OCI-LY3 (cell line): ENCODE results near the gene ANP32D.

ENCODE experiments used
- H2AFZ ChIP-seq: fragments of 200-600, 300-600 bp; shearing (Covaris generic); 2 replicates; pipeline ENCODE4 v1.6.0; 2014; ENCODE audit warnings: antibody characterized with exemption, low read depth, low read length
- H3K27ac ChIP-seq: fragments of 200-600, 300-600 bp; sonication (generic); 2 replicates; pipeline ENCODE4 v1.5.1; 2014; ENCODE audit warnings: mild to moderate bottlenecking, low read length, moderate library complexity, mixed read lengths
- H3K27me3 ChIP-seq: fragments of 200-600, 300-600 bp; sonication (generic); 2 replicates; pipeline ENCODE4 v1.6.1; 2014; ENCODE audit warnings: low read depth, low read length, mixed read lengths
- H3K36me3 ChIP-seq: fragments of 200-600, 300-600 bp; sonication (generic); replicated peaks from 2 replicates; pipeline ENCODE3; 2014; ENCODE audit warnings: low read depth, low read length, mixed read lengths
- H3K4me1 ChIP-seq: fragments of 300-600, 200-600 bp; sonication (generic); 2 replicates; pipeline ENCODE4 v1.6.1; 2014; ENCODE audit warnings: low read length, mixed read lengths
- H3K4me2 ChIP-seq: fragments of 200-600, 300-600 bp; sonication (generic); 2 replicates; pipeline ENCODE4 v1.6.1; 2014; ENCODE audit warnings: low read length, mixed read lengths
- H3K4me3 ChIP-seq: fragments of 300-600, 200-600 bp; sonication (generic); 2 replicates; pipeline ENCODE4 v1.5.1; 2014; ENCODE audit warnings: antibody characterized with exemption, mild to moderate bottlenecking, low read length, moderate library complexity
- H3K79me2 ChIP-seq: fragments of 300-600, 200-600 bp; shearing (Covaris generic); 2 replicates; pipeline ENCODE4 v1.6.1; 2014; ENCODE audit warnings: mild to moderate bottlenecking, low read length, mixed read lengths
- H3K9ac ChIP-seq: fragments of 300-600, 200-600 bp; shearing (Covaris generic); 2 replicates; pipeline ENCODE4 v1.6.0; 2014; ENCODE audit warnings: mild to moderate bottlenecking, low read length, moderate library complexity
- H3K9me3 ChIP-seq: fragments of 200-600, 300-600 bp; shearing (Covaris generic); 2 replicates; pipeline ENCODE4 v1.6.1; 2014; ENCODE audit warnings: low read length, mixed read lengths; ENCODE audit not compliant: insufficient read depth
- H4K20me1 ChIP-seq: fragments of 200-600, 300-600 bp; sonication (generic); 2 replicates; pipeline ENCODE4 v1.6.1; 2016; ENCODE audit warnings: low read length, mixed read lengths; ENCODE audit not compliant: insufficient read depth
- CTCF ChIP-seq: fragments of 200-600, 300-600 bp; sonication (generic); IDR thresholded peaks from 2 replicates; pipeline ENCODE4 v1.5.1; 2014; ENCODE audit warnings: antibody characterized with exemption, low read length, low read depth
- EZH2phosphoT487 ChIP-seq: fragments of 200-600 bp; shearing (Covaris generic); IDR thresholded peaks from 2 replicates; pipeline ENCODE4 v1.6.1; 2018; ENCODE audit warnings: antibody characterized with exemption, mixed run types, low read depth

The ANP32D gene

GRCh38 chr12:48442179-48442847 is 30.0 kb upstream of the ANP32D start:
- H2AFZ ChIP-seq: no peak overlapping the region
- no peak overlapping the region for H3K4me2 ChIP-seq
- no peaks in the 10 kb centered on the region for H3K9me3 ChIP-seq
- TF ChIP-seq CTCF: 0 out of 2 replicates have a peak, but pooled peaks have one; percentile 6
- no peak for TF ChIP-seq EZH2phosphoT487
- no peaks in the 10 kb centered on the region for H3K27me3 ChIP-seq
- H3K4me1 ChIP-seq: peaks cover 7% of the 10 kb centered on the region
- no peaks in the 10 kb centered on the region for H3K79me2 ChIP-seq
- H3K4me3 ChIP-seq: no peak overlapping the region
- no peaks in the 10 kb centered on the region for H4K20me1 ChIP-seq
- H3K27ac ChIP-seq: no peak overlapping the region
- no peak overlapping the region for H3K9ac ChIP-seq
- H3K36me3 ChIP-seq: no peaks in the 10 kb centered on the region

GRCh38 chr12:48445538-48445937 is 26.8 kb upstream of the ANP32D start:
- no peak overlapping the region for H3K4me3 ChIP-seq
- no peaks in the 10 kb centered on the region for H4K20me1 ChIP-seq
- no peak overlapping the region for H3K27ac ChIP-seq
- TF ChIP-seq EZH2phosphoT487 (no peak), CTCF (no peak)
- H3K27me3 ChIP-seq: no peaks in the 10 kb centered on the region
- no peaks in the 10 kb centered on the region; the same call in 1 of the 2 replicates for H3K9me3 ChIP-seq
- no peaks in the 10 kb centered on the region for H3K36me3 ChIP-seq
- peaks cover 7% of the 10 kb centered on the region for H3K4me1 ChIP-seq
- no peak overlapping the region for H2AFZ ChIP-seq
- H3K4me2 ChIP-seq: no peak overlapping the region
- H3K79me2 ChIP-seq: no peaks in the 10 kb centered on the region
- H3K9ac ChIP-seq: no peak overlapping the region

- H3K4me2 ChIP-seq: peak overlapping the region; percentile 13; the same call in 1 of the 2 replicates
- no peaks in the 10 kb centered on the region; the same call in 1 of the 2 replicates for H3K9me3 ChIP-seq
- no peak overlapping the region for H3K4me3 ChIP-seq
- TF ChIP-seq CTCF (no peak), EZH2phosphoT487 (no peak)
- H3K27ac ChIP-seq: no peak overlapping the region
- H2AFZ ChIP-seq: no peak overlapping the region
- no peak overlapping the region for H3K9ac ChIP-seq
- H3K4me1 ChIP-seq: peaks cover 7% of the 10 kb centered on the region
- no peaks in the 10 kb centered on the region for H3K27me3 ChIP-seq
- no peaks in the 10 kb centered on the region for H3K79me2 ChIP-seq
- no peaks in the 10 kb centered on the region for H3K36me3 ChIP-seq
- H4K20me1 ChIP-seq: no peaks in the 10 kb centered on the region
Observed at GRCh38 chr12:48446161-48446776, 26.1 kb upstream of the ANP32D start.

- no peaks in the 10 kb centered on the region for H3K79me2 ChIP-seq
- H3K36me3 ChIP-seq: no peaks in the 10 kb centered on the region
- no peaks in the 10 kb centered on the region for H4K20me1 ChIP-seq
- no peaks in the 10 kb centered on the region; the same call in 1 of the 2 replicates for H3K9me3 ChIP-seq
- H2AFZ ChIP-seq: no peak overlapping the region
- TF ChIP-seq EZH2phosphoT487 (no peak), CTCF (no peak)
- no peaks in the 10 kb centered on the region for H3K27me3 ChIP-seq
- no peak overlapping the region for H3K27ac ChIP-seq
- H3K4me3 ChIP-seq: no peak overlapping the region
- no peak overlapping the region for H3K9ac ChIP-seq
- H3K4me2 ChIP-seq: no peak overlapping the region
- H3K4me1 ChIP-seq: peaks cover 7% of the 10 kb centered on the region
Observed at GRCh38 chr12:48447755-48448154, 24.6 kb upstream of the ANP32D start.
